Hepatocyte (in vitro differentiated cells): ENCODE data around the gene FERMT3. TPM values are rescaled to one million over a fixed set of nuclear protein-coding genes. Genes with fewer than 3 reads are reported as not detected.
A peak's percentile ranks its signal among the peaks of the same experiment; 100 is the strongest.

Source experiments
- DNase-seq: peaks from one replicate; pipeline ENCODE4 v3.0.0-alpha.2; 2016; ENCODE audit warnings: low spot score
- H2AFZ ChIP-seq: fragments of 200-600 bp; sonication (generic); 2 replicates; pipeline ENCODE4 v1.6.0; 2016; ENCODE audit warnings: antibody characterized with exemption, mild to moderate bottlenecking
- H3K27ac ChIP-seq: fragments of 200-600 bp; sonication (generic); 2 replicates; pipeline ENCODE4 v1.5.1; 2016; ENCODE audit warnings: mild to moderate bottlenecking
- H3K27me3 ChIP-seq: fragments of 200-600 bp; sonication (generic); 2 replicates; pipeline ENCODE4 v1.6.1; 2016
- H3K36me3 ChIP-seq: fragments of 200-600 bp; sonication (generic); replicated peaks from 2 replicates; pipeline ENCODE4 v1.5.1; 2016; ENCODE audit warnings: low read depth; ENCODE audit not compliant: insufficient read depth
- H3K4me1 ChIP-seq: fragments of 200-600 bp; sonication (generic); 2 replicates; pipeline ENCODE4 v1.5.1; 2016; ENCODE audit warnings: mild to moderate bottlenecking, moderate library complexity; ENCODE audit not compliant: insufficient read depth
- H3K4me2 ChIP-seq: fragments of 200-600 bp; sonication (generic); 2 replicates; pipeline ENCODE4 v1.6.0; 2016
- H3K4me3 ChIP-seq: fragments of 200-600 bp; sonication (generic); 2 replicates; pipeline ENCODE4 v1.5.1; 2016; ENCODE audit warnings: mild to moderate bottlenecking
- H3K79me2 ChIP-seq: fragments of 200-600 bp; sonication (generic); 2 replicates; pipeline ENCODE4 v1.6.0; 2017; ENCODE audit warnings: mild to moderate bottlenecking
- H3K9me2 ChIP-seq: fragments of 200-600 bp; sonication (generic); replicated peaks from 2 replicates; pipeline ENCODE4 v1.6.0; 2017; ENCODE audit warnings: mild to moderate bottlenecking; ENCODE audit not compliant: insufficient read depth
- H3K9me3 ChIP-seq: fragments of 200-600 bp; sonication (generic); 2 replicates; pipeline ENCODE4 v1.5.1; 2016; ENCODE audit warnings: low read depth, mild to moderate bottlenecking
- H4K20me1 ChIP-seq: fragments of 200-600 bp; sonication (generic); 2 replicates; pipeline ENCODE4 v1.6.0; 2016; ENCODE audit warnings: mild to moderate bottlenecking; ENCODE audit not compliant: insufficient read depth, poor library complexity, severe bottlenecking
- CTCF ChIP-seq: fragments of 200-600 bp; sonication (generic); IDR thresholded peaks from 2 replicates; pipeline ENCODE4 v1.5.1; 2016; ENCODE audit warnings: antibody characterized with exemption, mild to moderate bottlenecking; ENCODE audit not compliant: poor library complexity
- EZH2 ChIP-seq: fragments of 200-600 bp; sonication (generic); IDR thresholded peaks from 2 replicates; pipeline ENCODE4 v1.6.1; 2016; ENCODE audit warnings: antibody characterized with exemption, mild to moderate bottlenecking, borderline replicate concordance
- EZH2phosphoT487 ChIP-seq: fragments of 200-600 bp; sonication (generic); IDR thresholded peaks from one replicate; pipeline ENCODE4 v1.6.1; 2018; ENCODE audit warnings: antibody characterized with exemption, mild to moderate bottlenecking, low read depth, moderate library complexity; ENCODE audit not compliant: unreplicated experiment, severe bottlenecking
- WGBS: methylation state at CpG from one replicate; pipeline ENCODE4 v1.1.6; 2016; ENCODE audit warnings: low lambda C conversion rate; ENCODE audit errors: missing lambda C conversion rate; 5-methylcytosine and 5-hydroxymethylcytosine counted together
- polyA plus RNA-seq: library from polyadenylated mRNA; unstranded; fragments of >200 nt; fragmentation: Nextera tagmentation; extraction: Ambion mirVana; gene quantifications from 2 replicates; pipeline ENCODE4 v1.2.1, GENCODE V29; 2016
- total RNA-seq: library from RNA; depleted of rRNA; stranded (reverse); fragments of >200 nt; gene quantifications from 2 replicates; pipeline ENCODE4 v1.2.3, GENCODE V29; 2014

FERMT3 gene
- total and polyA plus RNA-seq, 2 experiments from 2014 or later = 1.6 TPM; not detected in 1

GRCh38 chr11:64185693-64186491, 20.6 kb upstream of the FERMT3 start, which contains the start of gene STIP1:
Gene STIP1 (plus strand): TSS chr11:64186171. CDS start chr11:64186262, 91 bp downstream.
- 2% methylated on average over 42 of the region's 74 CpGs for WGBS
- H4K20me1 ChIP-seq = peaks cover 24% of the 10 kb centered on the region

GRCh38 chr11:64186492-64187165, 19.9 kb upstream of the FERMT3 start:
- Histone ChIP-seq H4K20me1 (peaks cover 32% of the 10 kb centered on the region), H3K4me1 (peaks cover 19% of the 10 kb centered on the region), H3K4me2 (no peak overlapping the region), H3K36me3 (no peaks in the 10 kb centered on the region), H3K9me3 (no peaks in the 10 kb centered on the region), H2AFZ (no peak overlapping the region), H3K27ac (no peak overlapping the region), H3K79me2 (peaks cover 18% of the 10 kb centered on the region), H3K27me3 (no peaks in the 10 kb centered on the region), H3K9me2 (no peaks in the 10 kb centered on the region), H3K4me3 (no peak overlapping the region)
- peak; percentile 47 for DNase-seq
- TF ChIP-seq EZH2phosphoT487 (no peak), CTCF (no peak), EZH2 (no peak)
- WGBS = 3% methylated on average over 21 of the region's 48 CpGs

More at GRCh38 chr11:64185693-64186491, 20.6 kb upstream of the FERMT3 start, which contains the start of gene STIP1:
- H2AFZ ChIP-seq = peak within 1 kb of the TSS; percentile 6
- no peaks in the 10 kb centered on the region for H3K27me3 ChIP-seq
- H3K36me3 ChIP-seq = no peaks in the 10 kb centered on the region
- peak within 1 kb of the TSS; percentile 16 for H3K4me3 ChIP-seq
- H3K4me2 ChIP-seq = peak within 1 kb of the TSS; percentile 83
- H3K9me2 ChIP-seq = no peaks in the 10 kb centered on the region
- H3K79me2 ChIP-seq = peaks cover 18% of the 10 kb centered on the region
- H3K27ac ChIP-seq = peak within 1 kb of the TSS; percentile 80
- DNase-seq = peak; percentile 100
- no peaks in the 10 kb centered on the region for H3K9me3 ChIP-seq
- H3K4me1 ChIP-seq = peaks cover 25% of the 10 kb centered on the region
- peak; percentile 44 for TF ChIP-seq CTCF
- no peak for TF ChIP-seq EZH2

- 99% methylated on average over 5 of the region's 5 CpGs for WGBS
- TF ChIP-seq CTCF = no peak
- TF ChIP-seq EZH2phosphoT487 = no peak
- TF ChIP-seq EZH2 = no peak
- Histone ChIP-seq H3K9me2 (no peaks in the 10 kb centered on the region), H3K9me3 (no peaks in the 10 kb centered on the region), H3K79me2 (peaks cover 7% of the 10 kb centered on the region), H3K4me2 (no peak overlapping the region), H4K20me1 (peaks cover 39% of the 10 kb centered on the region), H3K4me3 (no peak overlapping the region), H2AFZ (no peak overlapping the region), H3K27ac (no peak overlapping the region), H3K36me3 (no peaks in the 10 kb centered on the region), H3K4me1 (peaks cover 8% of the 10 kb centered on the region), H3K27me3 (no peaks in the 10 kb centered on the region)
- DNase-seq = no peak
Measured at GRCh38 chr11:64192434-64192833, 14.1 kb upstream of the FERMT3 start.
